Neural cell (in vitro differentiated cells): ENCODE measurements around the gene MZF1. TPM values are rescaled to one million over a fixed set of nuclear protein-coding genes. Genes with fewer than 3 reads are reported as not detected.
A peak's percentile ranks its signal among the peaks of the same experiment; 100 is the strongest.

Experiments used
- H2AFZ ChIP-seq: fragments of 200-600, 300-800 bp; sonication (generic), shearing (Covaris generic); 2 replicates; pipeline ENCODE4 v1.6.0; 2014; ENCODE audit warnings: low read depth, mild to moderate bottlenecking, antibody characterized with exemption, low read length, moderate library complexity
- H3F3A ChIP-seq: fragments of 200-600 bp; shearing (Covaris generic); 2 replicates; pipeline ENCODE4 v1.6.1; 2016; ENCODE audit warnings: mild to moderate bottlenecking, moderate library complexity, mixed read lengths, antibody characterized with exemption, low read length; ENCODE audit not compliant: insufficient read depth, poor library complexity, severe bottlenecking
- H3K27ac ChIP-seq: fragments of 200-600, 300-800 bp; sonication (generic), shearing (Covaris generic); 2 replicates; pipeline ENCODE4 v1.5.1; 2014; ENCODE audit warnings: mild to moderate bottlenecking, low read length, moderate library complexity
- H3K27me3 ChIP-seq: fragments of 300-800, 200-600 bp; sonication (generic), shearing (Covaris generic); 2 replicates; pipeline ENCODE4 v1.6.0; 2014; ENCODE audit warnings: mild to moderate bottlenecking, low read depth, low read length, moderate library complexity; ENCODE audit not compliant: insufficient read depth
- H3K36me3 ChIP-seq: fragments of 300-800, 200-600 bp; sonication (generic), shearing (Covaris generic); 2 replicates; pipeline ENCODE4 v1.5.1; 2014; ENCODE audit warnings: mild to moderate bottlenecking, antibody characterized with exemption, low read length, moderate library complexity; ENCODE audit not compliant: insufficient read depth
- H3K4me2 ChIP-seq: fragments of 300-800, 200-600 bp; sonication (generic), shearing (Covaris generic); 2 replicates; pipeline ENCODE4 v1.6.0; 2014; ENCODE audit warnings: mild to moderate bottlenecking, low read length
- H3K4me3 ChIP-seq: fragments of 300-800, 200-600 bp; sonication (generic), shearing (Covaris generic); 2 replicates; pipeline ENCODE4 v1.5.1; 2014; ENCODE audit warnings: mild to moderate bottlenecking, low read length, moderate library complexity
- H3K79me2 ChIP-seq: fragments of 200-600 bp; shearing (Covaris generic); replicated peaks from 2 replicates; pipeline ENCODE4 v1.6.0; 2014; ENCODE audit warnings: mild to moderate bottlenecking, low read length, moderate library complexity; ENCODE audit not compliant: insufficient read depth
- H3K9ac ChIP-seq: fragments of 300-800, 200-600 bp; sonication (generic), shearing (Covaris generic); 2 replicates; pipeline ENCODE4 v1.6.1; 2016; ENCODE audit warnings: mild to moderate bottlenecking, low read length, mixed read lengths
- H3K9me2 ChIP-seq: fragments of 200-600 bp; shearing (Covaris generic); 2 replicates; pipeline ENCODE4 v1.6.1; 2016; ENCODE audit warnings: mild to moderate bottlenecking, low read length, mixed read lengths; ENCODE audit not compliant: insufficient read depth
- H3K9me3 ChIP-seq: fragments of 200-600, 300-800 bp; sonication (generic), shearing (Covaris generic); 2 replicates; pipeline ENCODE4 v1.6.1; 2016; ENCODE audit warnings: mild to moderate bottlenecking, mixed run types, low read length, moderate library complexity, mixed read lengths
- H4K20me1 ChIP-seq: fragments of 200-600 bp; shearing (Covaris generic); 2 replicates; pipeline ENCODE4 v1.6.1; 2016; ENCODE audit warnings: mild to moderate bottlenecking, mixed run types; ENCODE audit not compliant: insufficient read depth
- EP300 ChIP-seq: fragments of 450-650 bp; conservative IDR thresholded peaks from 2 replicates; pipeline ENCODE4 v1.6.1; 2014; ENCODE audit warnings: antibody characterized with exemption, mild to moderate bottlenecking, moderate library complexity; ENCODE audit not compliant: poor library complexity, severe bottlenecking
- EZH2 ChIP-seq: fragments of 200-600, 300-800 bp; shearing (Covaris generic), sonication (generic); IDR thresholded peaks from 2 replicates; pipeline ENCODE4 v1.6.1; 2014; ENCODE audit warnings: antibody characterized with exemption, low read length, borderline replicate concordance, mild to moderate bottlenecking; ENCODE audit not compliant: insufficient read depth, poor library complexity, severe bottlenecking
- MXI1 ChIP-seq: fragments of 450-650 bp; conservative IDR thresholded peaks from 2 replicates; pipeline ENCODE4 v1.6.1; 2014; ENCODE audit warnings: antibody characterized with exemption, mild to moderate bottlenecking; ENCODE audit not compliant: poor library complexity, severe bottlenecking
- POLR2AphosphoS5 ChIP-seq: IDR thresholded peaks from 2 replicates; pipeline ENCODE4 v1.6.1; 2012
- RAD21 ChIP-seq: fragments of 450-650 bp; conservative IDR thresholded peaks from 2 replicates; pipeline ENCODE4 v1.6.1; 2014; ENCODE audit warnings: antibody characterized with exemption, mild to moderate bottlenecking, moderate library complexity
- REST ChIP-seq: IDR thresholded peaks from 2 replicates; pipeline ENCODE4 v1.6.1; 2012; ENCODE audit warnings: borderline replicate concordance
- SMC3 ChIP-seq: fragments of 450-650 bp; conservative IDR thresholded peaks from 2 replicates; pipeline ENCODE4 v1.6.1; 2014; ENCODE audit warnings: antibody characterized with exemption, mild to moderate bottlenecking, moderate library complexity; ENCODE audit not compliant: poor library complexity
- TAF1 ChIP-seq: IDR thresholded peaks from 2 replicates; pipeline ENCODE4 v1.6.1; 2012; ENCODE audit warnings: low read depth
- polyA plus RNA-seq: library from polyadenylated mRNA; depleted of rRNA; stranded (reverse); fragments of >200 nt; gene quantifications from 2 replicates; pipeline ENCODE4 v1.2.3, GENCODE V29; 2014
- TF ChIP-seq, protein P1 (sequence below): fragments of 450-650 bp; IDR thresholded peaks from 2 replicates; pipeline ENCODE4 v1.5.1; 2014; ENCODE audit warnings: antibody characterized with exemption, mild to moderate bottlenecking, moderate library complexity; ENCODE audit not compliant: poor library complexity, severe bottlenecking

The MZF1 gene
- polyA plus RNA-seq, 1 donor from 2014 or later = 74.6 TPM

- H3K4me2 ChIP-seq = no peak overlapping the region
- no peaks in the 10 kb centered on the region for H3K9me3 ChIP-seq
- no peaks in the 10 kb centered on the region for H3K9me2 ChIP-seq
- peaks cover 33% of the 10 kb centered on the region for H3K79me2 ChIP-seq
- no peak overlapping the region for H2AFZ ChIP-seq
- peaks cover 3% of the 10 kb centered on the region for H3K36me3 ChIP-seq
- H3K4me3 ChIP-seq = peak overlapping the region; percentile 96
- H3K9ac ChIP-seq = no peak overlapping the region
- no peaks in the 10 kb centered on the region for H3K27me3 ChIP-seq
- TF ChIP-seq, protein P1, sequence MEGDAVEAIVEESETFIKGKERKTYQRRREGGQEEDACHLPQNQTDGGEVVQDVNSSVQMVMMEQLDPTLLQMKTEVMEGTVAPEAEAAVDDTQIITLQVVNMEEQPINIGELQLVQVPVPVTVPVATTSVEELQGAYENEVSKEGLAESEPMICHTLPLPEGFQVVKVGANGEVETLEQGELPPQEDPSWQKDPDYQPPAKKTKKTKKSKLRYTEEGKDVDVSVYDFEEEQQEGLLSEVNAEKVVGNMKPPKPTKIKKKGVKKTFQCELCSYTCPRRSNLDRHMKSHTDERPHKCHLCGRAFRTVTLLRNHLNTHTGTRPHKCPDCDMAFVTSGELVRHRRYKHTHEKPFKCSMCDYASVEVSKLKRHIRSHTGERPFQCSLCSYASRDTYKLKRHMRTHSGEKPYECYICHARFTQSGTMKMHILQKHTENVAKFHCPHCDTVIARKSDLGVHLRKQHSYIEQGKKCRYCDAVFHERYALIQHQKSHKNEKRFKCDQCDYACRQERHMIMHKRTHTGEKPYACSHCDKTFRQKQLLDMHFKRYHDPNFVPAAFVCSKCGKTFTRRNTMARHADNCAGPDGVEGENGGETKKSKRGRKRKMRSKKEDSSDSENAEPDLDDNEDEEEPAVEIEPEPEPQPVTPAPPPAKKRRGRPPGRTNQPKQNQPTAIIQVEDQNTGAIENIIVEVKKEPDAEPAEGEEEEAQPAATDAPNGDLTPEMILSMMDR = no peak
- H3K27ac ChIP-seq = no peak overlapping the region
- H4K20me1 ChIP-seq = peaks cover 39% of the 10 kb centered on the region
- H3F3A ChIP-seq = no peaks in the 10 kb centered on the region
Observed at GRCh38 chr19:58547323-58548312, 25.5 kb downstream of the MZF1 start.

DNA sequence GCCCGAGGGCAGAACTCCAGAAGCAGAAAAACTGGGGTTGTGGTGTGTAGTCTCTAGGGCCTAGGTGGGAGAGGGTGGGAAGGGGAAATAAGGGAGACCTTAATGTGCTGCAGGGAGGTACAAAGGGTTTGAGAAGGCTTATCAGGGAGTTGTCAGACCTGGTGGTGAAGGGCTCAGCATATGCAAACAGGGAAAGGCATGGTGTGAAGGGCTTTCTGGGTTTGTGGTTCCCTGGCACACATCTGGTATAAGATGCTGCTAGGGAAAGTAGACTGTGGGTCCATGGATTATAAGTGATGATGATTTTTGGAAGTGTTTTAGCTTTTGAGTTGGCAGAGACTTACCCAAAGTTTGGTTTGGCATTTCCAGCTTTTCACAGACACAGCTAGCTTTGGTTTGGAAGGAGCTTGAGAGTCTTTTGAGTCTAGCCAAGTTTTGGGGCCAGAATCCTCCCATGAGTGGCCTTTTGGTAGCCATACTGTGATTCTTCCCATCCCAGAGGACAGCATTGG is 27.1 kb downstream of the MZF1 start:
- TF ChIP-seq MXI1 (no peak), SMC3 (no peak), TAF1 (no peak), RAD21 (no peak), REST (no peak), EP300 (no peak), EZH2 (no peak), POLR2AphosphoS5 (no peak)
- TF ChIP-seq, protein P1 = no peak
- H3K36me3 ChIP-seq = no peaks in the 10 kb centered on the region

More for the DNA sequence above, 27.1 kb downstream of the MZF1 start:
- H3F3A ChIP-seq = no peaks in the 10 kb centered on the region
- no peak overlapping the region for H3K27ac ChIP-seq
- H4K20me1 ChIP-seq = peaks cover 39% of the 10 kb centered on the region
- no peaks in the 10 kb centered on the region for H3K9me3 ChIP-seq
- H2AFZ ChIP-seq = no peak overlapping the region
- no peaks in the 10 kb centered on the region for H3K27me3 ChIP-seq
- H3K4me3 ChIP-seq = peak overlapping the region; percentile 96
- H3K9me2 ChIP-seq = no peaks in the 10 kb centered on the region
- peak overlapping the region; percentile 81 for H3K9ac ChIP-seq
- H3K79me2 ChIP-seq = peaks cover 33% of the 10 kb centered on the region
- peak overlapping the region; percentile 72 for H3K4me2 ChIP-seq
